AG10803 (cell line): ENCODE measurements around the gene ARID3A.

Experiments
- DNase-seq: peaks from one replicate; pipeline ENCODE4 v3.0.0; 2010; ENCODE audit warnings: low read depth
- H3K4me3 ChIP-seq: 2 replicates; pipeline ENCODE4 v1.5.1; 2011; ENCODE audit warnings: mild to moderate bottlenecking, low read length, control low read depth
- CTCF ChIP-seq: conservative IDR thresholded peaks from 2 replicates; pipeline ENCODE4 v1.5.1; 2011; ENCODE audit warnings: mild to moderate bottlenecking, low read length, control low read depth, inconsistent platforms

Gene ARID3A

GRCh38 chr19:973726-974563 is 48.1 kb downstream of the ARID3A start:
- H3K4me3 ChIP-seq = no peak overlapping the region
- no peak for TF ChIP-seq CTCF
- no peak for DNase-seq

GRCh38 chr19:974564-975257 is 48.9 kb downstream of the ARID3A start:
- TF ChIP-seq CTCF = no peak
- DNase-seq = no peak
- H3K4me3 ChIP-seq = no peak overlapping the region

- TF ChIP-seq CTCF = no peak
- no peak overlapping the region for H3K4me3 ChIP-seq
- no peak for DNase-seq
These were observed 50.6 kb downstream of the ARID3A start for GRCh38 chr19:976476-976875.

GRCh38 chr19:977058-977464 is 51.2 kb downstream of the ARID3A start:
- no peak for TF ChIP-seq CTCF
- H3K4me3 ChIP-seq = no peak overlapping the region
- no peak for DNase-seq

GRCh38 chr19:979318-979741 is 53.5 kb downstream of the ARID3A start:
- no peak for TF ChIP-seq CTCF
- no peak for DNase-seq
- no peak overlapping the region for H3K4me3 ChIP-seq

GRCh38 chr19:980133-980998 is 54.5 kb downstream of the ARID3A start:
- no peak for DNase-seq
- TF ChIP-seq CTCF = no peak
- H3K4me3 ChIP-seq = no peak overlapping the region
